Left lobe of liver (tissue), 2 donors: ENCODE data around the gene TTI1. TPM values are rescaled to one million over a fixed set of nuclear protein-coding genes. Genes with fewer than 3 reads are reported as not detected.
"Not testable (repeated sequence)": the region's sequence is repeated elsewhere in the genome, so short reads cannot be mapped to it uniquely, and the experiment has no call there.

Experiments used
- ATAC-seq: fragments of 200-7000 bp; cut with Tn5 transposase; one replicate; pipeline ENCODE4 v1.9.1; 2020; ENCODE audit warnings: mild to moderate bottlenecking, moderate library complexity
- DNase-seq: peaks from one replicate; pipeline ENCODE4 v3.0.0-alpha.2; 2020; ENCODE audit warnings: low spot score
- total RNA-seq: library from RNA; stranded (reverse); gene quantifications from one replicate; pipeline ENCODE4 v1.2.1, GENCODE V29; 2021
- donor health status: DM: no; HTN: no; CAD: no; lungs with moderate emphysema.
- donor health status: DM: no; HTN: yes; CAD: no.

TTI1 gene
- total RNA-seq, 1 donor from 2014 or later: 10.3 TPM

DNA sequence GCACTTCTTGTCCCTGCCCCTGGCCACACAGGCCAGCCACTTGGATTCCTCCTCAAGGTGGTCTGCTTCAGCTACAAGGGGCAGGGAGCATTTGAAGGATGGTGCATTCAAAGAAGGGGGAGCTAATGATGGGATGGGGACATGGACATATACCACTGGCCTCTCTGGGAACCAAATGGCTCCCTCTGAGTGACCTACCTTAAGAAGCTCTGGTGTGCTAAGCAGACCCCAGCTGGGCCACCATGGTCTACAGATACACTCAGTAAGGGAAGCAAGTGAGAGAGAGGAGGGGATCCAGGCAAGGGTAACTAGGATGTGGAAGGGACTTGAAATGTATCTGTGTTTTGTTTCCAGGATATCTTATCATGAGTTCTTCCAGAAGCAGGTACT is 62.4 kb downstream of the TTI1 start:
- DNase-seq (peak; percentile 16), ATAC-seq (no peak)

DNA sequence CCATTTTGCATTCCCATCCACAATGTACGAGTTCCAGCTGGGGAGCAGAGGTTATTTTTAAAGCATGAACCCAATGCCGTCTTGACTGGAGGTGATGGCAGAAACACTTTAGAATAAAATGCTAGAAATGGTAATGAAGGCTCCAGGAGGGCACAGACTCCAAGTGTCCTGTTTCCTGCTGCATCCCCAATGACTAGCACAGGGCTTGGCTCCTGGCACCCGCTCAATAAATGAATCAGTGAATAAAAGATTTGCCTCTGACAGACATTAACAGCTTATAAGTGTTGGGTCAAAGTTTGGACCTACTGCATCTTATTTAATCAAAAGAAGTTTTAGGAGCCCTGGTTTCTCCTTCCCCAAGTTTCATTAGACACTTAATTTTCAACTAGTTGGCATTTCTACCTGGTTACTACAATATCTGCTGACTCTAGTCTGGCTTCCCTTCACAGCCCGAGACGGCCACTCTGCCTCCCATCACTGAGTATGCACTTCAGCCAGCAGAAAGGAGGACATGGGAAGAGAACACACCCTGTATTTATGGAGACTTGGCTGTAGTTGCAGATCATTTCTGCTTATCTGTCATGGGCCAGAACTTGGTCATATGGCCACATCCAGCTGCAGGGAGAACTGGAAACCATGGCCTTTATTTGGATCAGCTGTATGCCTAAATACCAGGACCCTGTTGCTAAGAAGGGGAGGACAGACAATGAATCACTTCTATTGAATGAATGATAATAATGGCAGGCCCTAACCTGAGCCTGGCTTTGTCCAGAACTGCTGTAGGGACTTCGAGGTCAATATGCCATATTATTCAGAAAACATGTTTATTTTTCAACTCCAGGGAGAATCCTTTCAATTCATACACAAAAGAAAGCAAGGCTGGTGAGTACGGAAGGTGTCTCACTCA is 63.1 kb downstream of the TTI1 start:
- ATAC-seq: no peak

DNA sequence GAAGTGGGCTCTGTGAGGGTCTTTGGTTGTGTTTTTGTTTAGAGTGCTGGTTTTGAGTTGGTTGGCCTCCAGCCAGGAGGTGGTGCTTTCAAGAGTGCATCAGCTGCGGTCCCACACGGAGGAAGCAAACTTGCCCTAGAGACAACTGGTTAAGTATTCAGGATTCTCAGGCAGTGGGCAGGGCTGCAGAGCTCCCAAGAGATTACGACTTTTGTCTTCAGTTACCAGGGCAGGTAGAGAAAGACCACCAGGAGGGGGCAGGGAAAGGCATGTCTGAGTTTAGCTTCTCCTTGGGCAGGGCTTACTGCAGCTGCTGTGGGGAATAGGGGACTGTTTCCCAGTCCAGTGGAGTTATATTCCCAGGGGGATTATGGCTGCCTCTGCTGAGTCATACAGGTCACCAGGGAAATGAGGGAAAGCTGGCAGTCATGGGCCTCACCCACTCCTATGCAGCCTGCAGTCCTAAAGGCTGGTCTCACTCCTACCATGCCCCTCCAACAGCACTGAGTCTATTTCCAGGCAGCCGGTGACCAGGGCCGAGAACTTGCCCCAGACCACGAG is 64.3 kb downstream of the TTI1 start:
- DNase-seq: peak; percentile 28
- ATAC-seq: no peak

More for the DNA sequence above, 63.1 kb downstream of the TTI1 start:
- peak; percentile 16 for DNase-seq

DNA sequence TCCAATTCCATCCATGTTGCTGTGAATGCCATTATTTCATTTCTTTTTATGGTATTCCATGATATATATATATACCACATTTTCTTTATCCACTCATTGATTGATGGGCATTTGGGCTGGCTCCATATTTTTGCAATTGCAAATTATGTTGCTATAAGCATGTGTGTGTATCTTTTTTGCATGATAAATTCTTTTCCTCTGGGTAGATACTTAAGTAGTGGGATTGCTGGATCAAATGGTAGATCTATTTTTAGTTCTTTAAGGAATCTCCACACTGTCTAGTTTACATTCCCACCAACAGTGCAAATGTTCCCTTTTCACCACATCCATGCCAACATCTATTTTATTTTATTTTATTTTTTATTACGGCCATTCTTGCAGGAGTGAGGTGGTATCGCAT is 69.8 kb downstream of the TTI1 start:
- DNase-seq, ATAC-seq: not testable (repeated sequence)

DNA sequence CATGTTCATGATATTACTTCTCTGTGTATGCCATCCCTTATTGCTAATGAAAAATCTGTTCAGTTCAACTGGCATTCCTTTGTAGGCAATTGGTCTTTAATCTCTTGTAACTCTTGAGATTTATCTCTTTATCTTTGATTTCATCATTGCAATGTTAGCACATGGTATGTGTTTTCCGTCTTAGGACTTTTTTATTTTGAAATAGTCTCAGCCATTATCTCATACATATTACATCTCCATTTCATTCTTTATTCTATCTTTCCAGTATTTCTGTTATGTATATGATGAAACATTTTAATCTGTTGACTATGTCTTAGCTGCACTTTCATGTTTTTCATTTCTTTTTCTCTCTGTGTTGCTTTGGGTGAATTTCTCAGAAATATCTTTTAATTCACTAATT is 72.2 kb downstream of the TTI1 start:
- DNase-seq (no peak), ATAC-seq (no peak)

DNA sequence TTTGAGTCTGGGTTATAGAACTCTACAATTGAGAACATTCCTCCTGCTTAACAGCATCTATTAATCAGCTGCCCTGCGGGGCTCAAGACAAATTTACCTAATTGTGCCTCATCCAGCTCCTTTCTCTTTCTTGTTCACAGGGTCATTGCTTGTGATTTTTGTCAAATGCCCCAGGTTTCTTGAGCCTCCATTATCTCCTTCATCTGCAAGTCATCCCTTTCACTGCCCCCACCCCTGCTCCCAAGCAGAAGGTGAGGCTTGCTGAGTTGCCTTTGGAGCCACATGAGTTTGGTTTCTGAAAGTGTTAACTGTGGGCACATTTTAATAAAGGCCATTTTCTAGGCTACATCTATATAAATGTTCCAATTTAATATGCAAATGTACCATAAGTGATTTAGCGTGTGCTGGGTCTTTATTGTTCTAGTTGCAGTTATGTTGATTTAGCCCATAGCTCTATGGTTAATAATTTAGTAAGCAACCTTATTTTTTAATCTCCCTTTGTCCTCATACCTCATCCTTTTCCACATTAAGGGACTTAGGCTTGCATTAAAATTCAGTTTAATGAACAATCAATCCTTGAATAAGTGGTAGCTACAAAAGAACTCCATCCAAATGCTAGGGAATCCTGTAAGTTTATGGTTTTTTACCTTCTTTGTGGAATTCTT is 74.3 kb downstream of the TTI1 start:
- no peak for DNase-seq
- no peak for ATAC-seq

DNA sequence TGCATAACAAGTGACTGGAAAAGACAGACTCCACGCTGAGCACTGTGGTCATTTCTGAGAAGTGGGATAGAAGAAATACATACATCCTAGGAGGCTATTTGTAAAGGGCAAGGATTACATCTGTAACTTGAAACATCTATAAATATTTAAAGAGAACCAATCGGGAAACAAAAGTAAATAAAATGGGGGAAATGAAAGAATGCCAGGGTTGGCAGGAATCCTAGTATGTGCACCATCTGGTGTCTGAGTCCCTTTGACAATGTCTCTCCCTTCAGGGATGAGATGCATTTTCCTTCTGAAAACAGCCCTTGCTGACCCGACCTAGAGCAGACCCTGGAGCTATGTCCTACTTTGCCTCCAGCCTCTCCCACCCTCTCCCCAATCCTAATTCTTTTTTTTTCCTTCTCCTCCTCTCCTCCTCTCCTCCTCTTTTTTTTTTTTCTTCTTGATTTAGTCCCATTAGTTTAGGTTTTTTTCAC is 77.1 kb downstream of the TTI1 start:
- ATAC-seq (no peak), DNase-seq (no peak)

DNA sequence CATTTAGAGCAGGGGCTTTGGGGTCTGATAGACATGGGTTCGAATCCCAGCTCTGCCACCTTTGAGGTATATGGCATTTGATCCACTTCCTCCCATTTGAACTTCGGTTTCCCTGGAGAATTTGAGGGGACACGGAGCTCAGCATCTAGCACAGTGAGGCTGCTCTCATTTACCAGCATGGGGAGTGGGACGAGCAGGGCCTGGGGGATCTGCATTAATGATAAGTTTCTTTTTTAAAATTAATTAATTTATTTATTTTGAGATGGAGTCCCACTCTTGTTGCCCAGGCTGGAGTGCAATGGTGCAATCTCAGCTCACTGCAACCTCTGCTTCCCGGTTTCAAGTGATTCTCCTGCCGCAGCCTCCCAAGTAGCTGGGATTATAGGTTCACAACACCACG is 77.7 kb downstream of the TTI1 start:
- DNase-seq: peak; percentile 10
- ATAC-seq: no peak

DNA sequence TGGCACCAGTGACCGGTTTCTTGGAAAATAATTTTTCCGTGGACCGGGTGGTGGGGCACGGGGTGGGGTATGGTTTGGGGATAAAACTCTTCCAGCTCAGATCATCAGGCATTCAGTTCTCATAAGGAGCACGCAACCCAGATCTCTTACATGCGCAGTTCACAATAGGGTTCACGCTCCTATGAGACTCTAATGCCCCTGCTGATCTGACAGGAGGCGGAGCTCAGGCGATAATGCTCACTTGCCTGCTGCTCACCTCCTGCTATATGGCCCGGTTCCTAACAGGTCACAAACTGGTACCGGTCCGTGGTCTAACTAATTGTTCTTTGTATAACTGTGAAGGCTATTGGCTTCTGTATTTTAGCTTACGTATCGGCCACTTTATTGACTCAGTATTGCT is 78.6 kb downstream of the TTI1 start:
- peak; percentile 14 for DNase-seq
- no peak for ATAC-seq

DNA sequence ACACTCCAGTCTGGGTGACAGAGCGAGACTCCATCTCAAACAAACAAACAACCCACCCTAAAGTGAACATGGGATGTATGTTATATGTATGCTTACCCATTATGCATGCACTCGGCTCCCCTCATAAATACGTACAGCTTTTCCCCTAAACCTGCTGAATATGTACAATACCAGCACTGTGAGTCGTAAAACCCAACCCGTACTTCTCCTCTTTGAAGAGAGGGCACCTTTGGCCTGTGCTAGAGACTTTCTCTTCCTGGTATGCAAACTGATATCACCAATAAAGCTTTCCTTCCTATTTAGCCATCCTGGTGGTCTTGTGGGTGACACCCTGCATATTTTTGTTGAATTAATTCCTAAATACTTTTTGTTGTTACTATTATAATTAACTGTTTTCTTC is 79.1 kb downstream of the TTI1 start:
- no peak for DNase-seq
- ATAC-seq: no peak

DNA sequence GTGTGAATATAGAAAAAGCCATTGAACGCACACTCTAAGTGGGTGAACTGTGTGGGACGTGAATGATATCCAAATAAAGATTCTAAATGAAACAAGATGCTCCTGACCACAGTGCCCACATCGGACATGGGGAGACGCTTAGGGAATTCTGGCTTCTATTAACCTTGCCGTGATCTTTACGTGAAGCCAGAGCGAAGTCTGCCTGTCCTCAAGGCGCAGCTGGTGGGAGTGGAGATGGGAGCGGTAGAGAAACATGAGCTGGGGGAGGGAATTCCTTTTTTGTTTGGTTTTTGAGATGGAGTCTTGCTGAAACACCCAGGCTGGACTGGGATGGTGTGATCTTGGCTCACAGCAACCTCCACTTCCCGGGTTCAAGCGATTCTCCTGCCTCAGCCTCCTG is 84.3 kb downstream of the TTI1 start:
- no peak for ATAC-seq
- DNase-seq: peak; percentile 27

DNA sequence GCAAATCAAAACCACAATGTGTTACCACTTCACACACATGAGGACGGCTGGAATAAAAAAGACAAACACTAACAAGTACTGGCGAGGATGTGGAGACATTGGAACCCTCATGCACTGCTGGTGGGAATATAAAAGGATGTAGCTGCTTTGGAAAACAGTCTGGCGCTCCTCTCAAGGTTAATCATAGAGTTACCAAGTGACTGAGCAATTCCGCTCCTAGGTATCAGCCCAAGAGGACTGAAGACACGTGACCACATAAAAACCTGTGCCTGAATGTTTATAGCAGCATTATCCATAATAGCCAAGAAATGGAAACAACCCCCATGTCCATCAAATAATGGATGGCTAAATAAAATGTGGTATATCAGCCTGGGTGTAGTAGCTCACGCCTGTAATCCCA is 85.3 kb downstream of the TTI1 start:
- no peak for ATAC-seq

DNA sequence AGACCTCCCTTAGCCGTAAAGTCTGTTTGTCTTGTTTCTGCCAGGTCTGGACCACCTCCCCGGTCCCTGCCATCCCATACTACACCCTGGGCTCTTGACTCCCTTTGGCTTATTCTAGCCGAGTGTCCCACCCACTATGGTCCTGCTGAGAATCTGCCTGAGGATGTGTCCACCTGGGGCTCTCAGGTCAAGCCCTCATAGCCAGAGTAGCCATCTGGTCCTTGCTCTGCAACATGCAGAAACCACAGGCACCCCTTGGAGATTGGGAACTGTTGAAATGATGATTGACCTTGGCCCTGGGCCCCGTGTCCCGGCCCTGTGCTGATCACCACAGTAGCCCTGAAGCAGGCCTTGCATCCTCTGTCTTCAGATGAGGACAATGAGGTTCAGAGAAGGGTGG is 86.3 kb downstream of the TTI1 start:
- ATAC-seq: no peak
- peak; percentile 21 for DNase-seq

More for the DNA sequence above, 85.3 kb downstream of the TTI1 start:
- DNase-seq: no peak

DNA sequence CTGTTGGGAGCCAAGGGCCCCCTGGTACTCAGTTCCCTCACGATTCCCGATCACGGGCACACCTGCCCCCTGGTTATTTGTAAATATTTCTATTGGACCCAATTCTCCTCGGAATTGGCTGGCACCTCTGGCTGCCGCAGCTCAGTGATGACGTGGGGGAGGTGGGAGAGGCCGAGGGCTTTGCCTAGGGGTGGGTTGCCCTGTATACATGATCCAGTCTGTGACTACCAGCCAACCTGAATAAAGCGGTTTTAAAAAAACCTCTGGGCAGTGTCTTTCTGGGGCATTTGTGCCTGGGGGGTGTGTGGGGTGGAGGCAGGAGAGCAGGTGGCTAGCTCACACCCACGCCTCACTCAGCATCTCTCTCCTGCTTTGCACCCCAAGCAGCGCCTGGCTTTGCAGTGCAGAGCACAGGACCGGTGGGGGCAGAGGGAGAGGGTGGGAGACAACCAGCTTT is 88.1 kb downstream of the TTI1 start:
- no peak for DNase-seq
- ATAC-seq: no peak

DNA sequence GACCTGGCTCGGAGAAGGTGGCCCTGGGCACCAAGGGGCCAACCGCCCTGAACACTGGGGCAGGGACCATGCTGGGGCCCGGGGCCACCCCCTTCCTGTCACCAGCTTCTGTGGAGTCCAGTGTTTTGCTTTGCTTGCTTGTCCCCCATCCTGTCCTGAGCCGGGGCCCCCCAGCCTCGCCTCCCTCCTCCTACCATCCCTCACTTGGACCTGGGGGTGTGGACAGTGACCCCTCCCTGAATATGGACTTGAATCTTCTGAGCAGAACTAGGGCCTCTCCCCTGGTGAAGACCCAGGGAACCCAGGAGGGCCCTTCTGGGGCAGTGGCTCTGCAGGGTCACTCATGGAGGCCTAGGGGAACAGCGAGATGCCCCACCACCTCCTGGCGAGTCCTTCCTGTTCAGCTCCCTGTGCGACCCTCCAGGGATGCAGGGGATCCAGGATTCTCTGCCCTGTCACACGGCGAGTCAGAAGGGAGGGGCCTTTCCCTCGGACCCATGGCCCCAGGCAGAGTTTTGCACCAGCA is 88.7 kb downstream of the TTI1 start:
- ATAC-seq: no peak
- peak; percentile 32 for DNase-seq

DNA sequence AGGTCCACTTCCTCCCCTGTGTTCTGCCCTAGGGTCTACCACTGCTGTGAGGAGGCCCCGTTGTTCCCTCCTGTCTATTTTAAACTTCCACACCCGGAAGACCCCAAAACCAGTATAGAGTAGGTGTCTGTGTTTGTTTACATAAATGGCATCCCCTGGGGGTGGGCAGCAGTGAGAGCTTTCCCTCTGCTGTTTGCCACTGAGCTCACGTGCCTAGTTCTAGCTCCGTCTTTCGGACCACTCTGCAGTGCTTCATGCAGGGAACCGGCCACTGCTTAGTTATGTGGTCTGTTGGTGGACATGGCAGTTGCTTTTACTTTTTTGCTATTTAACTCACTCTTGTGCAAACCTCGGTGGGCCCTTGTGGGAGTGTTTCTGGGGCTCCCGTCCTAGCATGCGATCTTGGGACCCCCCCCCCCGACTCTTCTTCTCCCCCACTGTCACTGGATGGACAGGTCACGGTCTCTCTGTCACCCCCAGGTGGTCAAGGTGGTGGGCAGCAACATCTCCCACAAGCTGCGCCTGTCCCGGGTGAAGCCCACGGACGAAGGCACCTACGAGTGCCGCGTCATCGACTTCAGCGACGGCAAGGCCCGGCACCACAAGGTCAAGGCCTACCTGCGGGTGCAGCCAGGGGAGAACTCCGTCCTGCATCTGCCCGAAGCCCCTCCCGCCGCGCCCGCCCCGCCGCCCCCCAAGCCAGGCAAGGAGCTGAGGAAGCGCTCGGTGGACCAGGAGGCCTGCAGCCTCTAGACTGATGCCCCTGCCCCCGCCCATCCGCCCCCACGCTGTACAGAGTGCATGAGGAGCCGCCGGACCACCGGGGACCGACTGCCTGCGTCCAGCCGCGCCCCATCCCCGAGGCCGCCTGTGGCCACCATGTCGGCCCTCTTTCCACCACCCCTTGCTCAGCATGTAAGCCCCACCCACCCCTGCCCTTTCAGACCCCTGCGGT is 89.5 kb downstream of the TTI1 start:
- no peak for ATAC-seq
- DNase-seq: peak; percentile 37

DNA sequence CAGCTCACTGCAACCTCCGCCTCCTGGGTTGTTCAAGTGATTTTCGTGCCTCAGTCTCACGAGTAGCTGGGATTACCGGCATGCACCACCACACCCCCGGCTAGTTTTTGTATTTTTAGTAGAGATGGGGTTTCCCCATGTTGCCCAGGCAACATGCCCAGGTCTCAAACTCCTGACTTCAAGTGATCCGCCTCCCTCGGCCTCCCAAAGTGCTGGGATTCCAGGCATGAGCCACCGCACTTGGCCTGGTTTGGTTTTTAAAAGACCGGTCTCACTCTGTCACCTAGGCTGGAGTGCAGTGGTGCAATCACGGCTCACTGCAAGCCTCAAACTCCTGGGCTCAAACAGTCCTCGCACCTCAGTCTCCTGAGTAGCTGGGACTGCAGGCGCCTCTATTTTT is 90.2 kb downstream of the TTI1 start:
- no peak for ATAC-seq
- DNase-seq: peak; percentile 33

DNA sequence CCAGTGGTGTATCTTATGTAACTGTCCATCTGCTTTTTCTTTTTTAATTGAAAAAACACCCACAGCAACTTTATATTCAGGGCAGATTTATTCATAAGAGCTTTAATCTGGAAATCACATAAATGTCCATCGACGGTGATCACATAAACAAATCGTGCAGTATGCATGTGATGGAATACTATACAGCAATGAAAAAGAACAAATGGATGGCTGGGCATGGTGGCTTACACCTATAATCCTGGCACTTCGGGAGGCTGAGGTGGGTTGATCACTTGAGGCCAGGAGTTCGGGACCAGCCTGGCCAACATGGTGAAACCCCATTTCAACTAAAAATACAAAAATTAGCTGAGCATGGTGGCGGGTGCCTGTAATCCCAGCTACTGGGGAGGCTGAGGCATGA is 91.3 kb downstream of the TTI1 start:
- ATAC-seq (no peak), DNase-seq (no peak)

DNA sequence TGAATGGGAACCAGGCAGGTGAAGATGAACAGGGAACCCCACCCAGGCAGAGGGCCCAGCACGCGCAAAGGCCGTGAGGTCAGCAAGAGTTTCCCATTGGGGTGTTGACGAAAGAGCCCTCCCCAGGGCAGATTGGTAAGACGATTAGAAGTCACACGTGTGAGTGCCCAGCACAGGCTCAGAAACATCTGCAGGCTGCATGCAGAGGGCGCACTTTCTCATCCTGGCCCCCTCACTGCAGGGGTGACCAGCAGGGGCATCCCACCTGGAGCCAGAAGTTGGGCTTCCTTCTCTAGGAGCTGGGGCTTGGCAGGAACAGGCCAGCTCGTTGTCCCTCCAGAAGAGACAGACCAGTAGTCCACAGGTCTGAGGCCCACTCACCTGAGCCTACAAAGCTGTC is 91.9 kb downstream of the TTI1 start:
- ATAC-seq: no peak

DNA sequence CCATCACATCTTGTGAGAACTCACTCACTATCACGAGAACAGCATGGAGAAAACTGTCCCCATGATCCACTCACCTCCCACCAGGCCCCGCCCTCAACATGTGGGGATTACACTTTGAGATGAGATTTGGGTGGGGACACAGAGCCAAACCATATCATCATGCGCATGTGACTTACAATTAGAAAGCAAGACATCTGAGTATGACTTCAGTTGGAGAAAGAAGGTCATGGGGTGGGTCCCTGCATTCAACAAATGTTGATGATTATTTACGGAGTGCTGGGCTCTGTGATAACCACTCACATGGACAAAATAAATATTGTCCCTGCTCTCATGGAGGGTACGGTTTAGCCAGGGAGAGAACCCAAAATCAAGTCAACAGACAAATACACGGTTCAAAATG is 92.4 kb downstream of the TTI1 start:
- ATAC-seq: no peak
- DNase-seq: peak; percentile 18

More for the DNA sequence above, 91.9 kb downstream of the TTI1 start:
- DNase-seq: peak; percentile 35
